ENCODE measurements around the gene MMEL1. TPM values are rescaled to one million over a fixed set of nuclear protein-coding genes. Genes with fewer than 3 reads are reported as not detected.

The MMEL1 gene
- total and polyA plus RNA-seq, 2 donors (not counting 3 experiments of a cell fraction or from before 2014, with no cell fraction given) = 1.1 to 1.2 TPM

- FAIRE-seq = no peak
- no peaks in the 10 kb centered on the region for H3K36me3 ChIP-seq (ENCODE audit: control insufficient read depth in 2 of 2, extremely low read depth in 1 of 2, insufficient read depth in 2 of 2, low read length in 2 of 2)
- TF ChIP-seq MYC (IDR thresholded peaks at IDR 0.05; ENCODE audit: low read depth, low read length) = no peak
- no peak for TF ChIP-seq POLR2A (IDR thresholded peaks at IDR 0.05; ENCODE audit: low read depth, low read length)
- TF ChIP-seq POLR2AphosphoS5 (IDR thresholded peaks at IDR 0.05; ENCODE audit: insufficient read depth, low read depth, low read length) = no peak
- no peaks in the 10 kb centered on the region for H3K9me1 ChIP-seq (replicated peaks; ENCODE audit: control insufficient read depth, extremely low read depth, insufficient read depth, low read length)
- no peaks in the 10 kb centered on the region for H3K4me1 ChIP-seq (ENCODE audit: control insufficient read depth, extremely low read depth, insufficient read depth, low read length)
- dilution Hi-C loops (cut with MboI; ENCODE audit: extremely low pct_ligation_motif_present, low sequenced_read_pairs) = no loop called here
- intact Hi-C loops (cut with micrococcal nuclease) = no loop called here
- H3K27me3 ChIP-seq (ENCODE audit: control insufficient read depth in 2 of 2, insufficient read depth in 2 of 2, low read length in 2 of 2) = no peaks in the 10 kb centered on the region
- H3K9me3 ChIP-seq (replicated peaks; ENCODE audit: control insufficient read depth, insufficient read depth, low read length) = no peaks in the 10 kb centered on the region
- no peak overlapping the region for H3K27ac ChIP-seq (ENCODE audit: insufficient read depth, low read depth, low read length)
- H3K79me2 ChIP-seq (ENCODE audit: control insufficient read depth, insufficient read depth, low read length) = no peaks in the 10 kb centered on the region
- no peaks in the 10 kb centered on the region for H4K20me1 ChIP-seq (replicated peaks; ENCODE audit: control insufficient read depth, extremely low read depth, insufficient read depth, low read length)
- CTCF ChIA-PET = no interaction called here
- no peak overlapping the region for H2AFZ ChIP-seq (ENCODE audit: low read depth, low read length)
- no peak for DNase-seq (ENCODE audit: low read depth, low spot score)
- H3K9ac ChIP-seq (replicated peaks; ENCODE audit: extremely low read depth, insufficient read depth, low read length) = no peak overlapping the region
- no peak overlapping the region for H3K4me3 ChIP-seq (replicated peaks in 1 of 3; ENCODE audit: insufficient read depth in 1 of 3, low read depth in 1 of 3, low read length in 3 of 3)
- H3K4me2 ChIP-seq (ENCODE audit: insufficient read depth, low read length) = no peak overlapping the region
- POLR2A ChIA-PET = no interaction called here
- BruUV-seq (replicated peaks) = no TSS peak
Observed at GRCh38 chr1:2610036-2610959, 22.5 kb downstream of the MMEL1 start.

- Histone ChIP-seq H3K4me1 (ENCODE audit: control insufficient read depth, extremely low read depth, insufficient read depth, low read length) (no peaks in the 10 kb centered on the region), H3K9me1 (replicated peaks; ENCODE audit: control insufficient read depth, extremely low read depth, insufficient read depth, low read length) (no peaks in the 10 kb centered on the region), H3K4me3 (replicated peaks in 1 of 3; ENCODE audit: insufficient read depth in 1 of 3, low read depth in 1 of 3, low read length in 3 of 3) (no peak overlapping the region), H3K4me2 (ENCODE audit: insufficient read depth, low read length) (no peak overlapping the region), H3K27me3 (ENCODE audit: control insufficient read depth in 2 of 2, insufficient read depth in 2 of 2, low read length in 2 of 2) (no peaks in the 10 kb centered on the region), H3K27ac (ENCODE audit: insufficient read depth, low read depth, low read length) (no peak overlapping the region), H2AFZ (ENCODE audit: low read depth, low read length) (no peak overlapping the region), H4K20me1 (replicated peaks; ENCODE audit: control insufficient read depth, extremely low read depth, insufficient read depth, low read length) (no peaks in the 10 kb centered on the region), H3K9me3 (replicated peaks; ENCODE audit: control insufficient read depth, insufficient read depth, low read length) (no peaks in the 10 kb centered on the region), H3K79me2 (ENCODE audit: control insufficient read depth, insufficient read depth, low read length) (no peaks in the 10 kb centered on the region), H3K9ac (replicated peaks; ENCODE audit: extremely low read depth, insufficient read depth, low read length) (no peak overlapping the region), H3K36me3 (ENCODE audit: control insufficient read depth in 2 of 2, extremely low read depth in 1 of 2, insufficient read depth in 2 of 2, low read length in 2 of 2) (no peaks in the 10 kb centered on the region)
- CTCF ChIA-PET = no interaction called here
- no peak for FAIRE-seq
- TF ChIP-seq POLR2AphosphoS5 (IDR thresholded peaks at IDR 0.05; ENCODE audit: insufficient read depth, low read depth, low read length) = no peak
- POLR2A ChIA-PET = no interaction called here
- intact Hi-C loops (cut with micrococcal nuclease) = no loop called here
- no TSS peak for BruUV-seq (replicated peaks)
- dilution Hi-C loops (cut with MboI; ENCODE audit: extremely low pct_ligation_motif_present, low sequenced_read_pairs) = no loop called here
- DNase-seq (ENCODE audit: low read depth, low spot score) = no peak
Observed at GRCh38 chr1:2609319-2610035, 23.3 kb downstream of the MMEL1 start.

Data from endothelial cell of umbilical vein (primary cell).